Islet precursor cell (in vitro differentiated cells): Measurements from ENCODE around the gene COL7A1.
"Not testable (repeated sequence)": the region's sequence is repeated elsewhere in the genome, so short reads cannot be mapped to it uniquely, and the experiment has no call there.

Experiments
- DNase-seq: peaks from one replicate; pipeline ENCODE4 v3.0.0-alpha.2; 2018

The COL7A1 gene

GRCh38 chr3:48560648-48561018 is 34.5 kb downstream of the COL7A1 start:
- DNase-seq, result no peak

- no peak for DNase-seq
Observed at GRCh38 chr3:48558493-48559134, 36.5 kb downstream of the COL7A1 start.

GRCh38 chr3:48556796-48557626 is 38.1 kb downstream of the COL7A1 start, which contains the start of gene PFKFB4:
TSS of gene PFKFB4 (minus strand) at chr3:48556803. CDS start at chr3:48556777, 26 bp downstream.
- peak; percentile 100 for DNase-seq

GRCh38 chr3:48555949-48556795 is 39.0 kb downstream of the COL7A1 start:
- no peak for DNase-seq

DNA sequence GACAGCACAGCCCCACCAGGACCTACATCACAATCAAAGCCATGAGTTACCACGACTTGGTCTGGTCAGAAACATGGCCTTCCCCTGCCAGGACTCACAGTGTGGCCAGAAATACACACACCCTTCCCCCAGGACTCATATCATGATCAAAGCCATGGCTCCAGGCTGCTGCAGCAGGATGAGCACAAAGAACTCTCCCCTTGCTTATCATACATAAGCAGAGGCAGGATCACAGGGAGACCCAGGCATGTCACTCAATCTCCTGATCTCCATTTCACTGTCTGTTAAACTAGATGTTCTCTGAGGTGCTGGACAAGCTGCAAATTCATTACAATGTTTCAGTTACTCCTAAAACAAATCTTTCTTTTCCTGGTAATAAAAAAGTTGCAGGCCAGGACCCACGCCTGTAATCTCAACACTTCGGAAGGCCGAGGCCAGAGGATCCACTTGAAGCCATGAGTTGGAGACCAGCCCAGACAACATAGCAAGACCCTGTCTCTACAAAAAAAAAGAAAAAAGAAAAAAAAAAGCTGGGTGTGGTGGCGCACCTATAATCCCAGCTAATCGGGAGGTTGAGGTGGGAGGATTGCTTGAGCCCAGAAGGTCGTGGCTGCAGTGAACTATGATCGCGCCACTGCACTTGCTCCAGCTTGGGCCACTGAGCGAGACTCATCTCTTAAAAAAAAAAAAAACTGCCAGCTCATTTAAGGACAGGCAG is 39.7 kb downstream of the COL7A1 start:
- DNase-seq, result no peak

GRCh38 chr3:48553886-48554845 is 41.0 kb downstream of the COL7A1 start:
- DNase-seq, result no peak

GRCh38 chr3:48553361-48553760 is 41.8 kb downstream of the COL7A1 start:
- no peak for DNase-seq

- peak; percentile 84 for DNase-seq
Observed at GRCh38 chr3:48552111-48552951, 42.8 kb downstream of the COL7A1 start.

GRCh38 chr3:48551651-48552050 is 43.5 kb downstream of the COL7A1 start:
- not testable (repeated sequence) for DNase-seq

GRCh38 chr3:48548729-48549705 is 46.1 kb downstream of the COL7A1 start:
- peak; percentile 92 for DNase-seq

- no peak for DNase-seq
Observed at GRCh38 chr3:48548126-48548525, 47.0 kb downstream of the COL7A1 start.

DNA sequence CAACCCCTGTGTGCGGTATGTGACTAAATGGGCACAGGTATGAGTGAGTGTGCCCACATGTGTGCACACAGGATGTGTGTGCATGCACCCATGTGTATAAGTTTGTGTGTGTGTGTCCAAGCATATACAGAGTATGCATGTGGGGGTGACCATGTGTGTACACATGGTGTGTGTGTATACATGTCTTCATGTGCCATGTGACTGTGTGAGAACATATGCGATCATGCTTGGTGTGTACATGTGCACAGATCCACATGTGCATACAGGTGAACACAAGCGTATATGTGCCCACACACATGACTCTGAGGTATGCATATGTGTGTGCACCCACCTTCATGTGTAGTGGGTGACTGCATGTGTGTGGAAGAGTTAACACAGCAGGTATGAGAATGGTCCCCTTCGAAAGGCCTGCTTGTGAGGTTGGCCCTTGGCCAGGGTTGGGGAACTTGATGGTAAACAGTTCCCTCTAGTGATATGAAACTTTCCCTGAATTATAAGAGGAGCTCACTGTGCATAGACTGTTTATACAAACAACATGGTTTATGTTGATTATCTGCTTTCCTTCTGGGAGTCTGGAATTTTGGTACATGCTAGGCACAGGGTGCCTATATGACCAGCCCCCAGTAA is 48.8 kb downstream of the COL7A1 start:
- no peak for DNase-seq

- no peak for DNase-seq
Observed at GRCh38 chr3:48544141-48544540, 51.0 kb downstream of the COL7A1 start.

GRCh38 chr3:48543271-48543866 is 51.8 kb downstream of the COL7A1 start:
- DNase-seq, result no peak

DNA sequence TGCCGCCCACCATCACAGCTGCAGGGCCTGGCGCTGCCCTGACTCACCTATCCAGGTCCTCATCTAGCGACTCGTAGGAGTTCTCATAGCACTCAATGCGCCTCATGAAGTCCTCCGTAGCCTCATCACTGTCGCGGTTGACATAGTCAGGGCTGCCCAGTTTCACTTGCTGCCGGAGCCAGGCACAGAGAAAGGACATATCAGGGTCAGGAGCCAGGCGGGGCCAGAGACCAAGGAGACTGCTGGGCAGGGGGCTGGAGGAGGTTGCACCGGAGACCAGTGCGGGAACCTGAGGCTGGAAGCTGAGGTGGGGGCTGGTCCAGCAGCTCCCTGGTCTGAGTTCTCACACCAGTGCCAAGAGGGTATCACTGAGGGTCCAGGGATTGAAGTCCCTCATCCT is 56.7 kb downstream of the COL7A1 start:
- DNase-seq, result no peak

DNA sequence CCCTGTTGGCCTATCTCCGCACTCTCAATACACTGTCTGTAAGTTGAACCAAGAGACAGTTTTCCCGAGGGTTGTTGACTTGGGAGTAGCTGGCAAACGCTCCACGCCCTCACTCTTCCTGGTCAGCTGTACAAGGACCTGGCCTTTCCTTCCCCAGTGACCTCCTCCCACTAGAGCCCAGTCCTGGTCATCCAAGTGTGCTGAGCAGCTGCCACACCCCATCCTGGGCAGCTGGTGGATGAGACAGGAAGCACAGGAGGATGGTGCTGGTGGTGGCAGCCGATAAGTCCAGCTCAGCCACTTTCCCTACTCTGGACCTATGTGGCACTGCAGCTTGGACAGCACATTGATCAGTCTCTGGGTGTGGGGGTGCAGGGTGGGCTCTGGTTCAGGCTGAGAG is 58.3 kb downstream of the COL7A1 start:
- no peak for DNase-seq

DNA sequence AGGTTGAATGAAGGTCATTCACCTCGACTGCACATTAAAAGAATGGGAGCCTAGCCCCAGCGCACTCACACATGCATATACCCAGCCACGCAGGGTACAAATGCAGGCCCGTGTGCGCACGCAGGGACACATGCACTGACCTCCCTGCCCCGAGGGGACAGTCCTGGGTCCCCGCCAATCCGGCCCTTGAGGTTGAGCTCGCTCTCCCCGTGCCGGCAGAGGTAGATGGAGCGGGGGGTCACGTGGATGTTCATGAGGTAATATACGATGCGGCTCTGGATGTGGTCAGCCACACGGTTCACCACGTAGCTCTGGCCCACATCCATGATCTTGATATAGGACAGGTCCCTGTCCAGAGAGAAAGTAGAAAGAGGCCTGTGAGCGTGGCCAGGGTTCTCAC is 59.0 kb downstream of the COL7A1 start:
- DNase-seq, result no peak

DNA sequence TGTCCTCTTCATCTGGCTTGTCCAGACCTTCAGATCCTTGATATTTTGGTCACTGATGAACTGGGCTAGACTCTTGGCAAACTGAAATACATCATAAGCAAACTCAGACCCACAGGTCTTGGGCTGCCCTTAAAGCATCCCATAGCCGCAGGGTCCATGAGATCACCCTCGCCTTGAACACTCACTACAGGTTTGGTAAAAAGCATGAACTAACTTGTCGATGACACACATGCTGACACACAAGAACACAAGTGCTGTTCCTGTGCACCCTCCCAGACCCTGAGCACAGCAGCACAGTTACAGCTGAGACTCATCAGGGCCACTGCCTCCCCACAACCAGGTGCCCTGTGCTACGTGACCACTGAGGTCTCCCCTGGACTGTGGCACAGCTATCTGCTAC is 59.6 kb downstream of the COL7A1 start:
- no peak for DNase-seq

DNA sequence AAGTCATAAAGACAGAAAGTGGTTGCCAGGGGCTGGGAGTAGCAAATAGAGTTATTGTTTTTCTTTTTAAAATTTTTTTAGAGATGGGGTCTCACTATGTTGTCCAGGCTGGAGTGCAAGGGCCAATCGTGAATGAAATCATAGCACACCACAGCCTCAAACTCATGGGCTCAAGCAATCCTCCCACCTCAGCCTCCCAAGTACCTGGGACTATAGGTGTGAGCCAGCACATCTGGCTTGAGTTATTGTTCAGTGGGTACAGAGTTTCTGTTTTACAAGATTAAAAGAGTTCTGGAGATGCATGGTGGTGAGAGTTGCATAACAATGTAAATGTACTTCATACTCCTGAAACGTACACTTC is 62.2 kb downstream of the COL7A1 start:
- DNase-seq, result no peak
